Kidney (tissue), 14 donors: ENCODE data around the gene MED9. TPM values are rescaled to one million over a fixed set of nuclear protein-coding genes. Genes with fewer than 3 reads are reported as not detected.

ENCODE experiments used
- DNase-seq, 5 donors: peaks; one replicate each; pipeline ENCODE4 v3.0.0-alpha.2; 2013 to 2020
- FAIRE-seq: peaks from 2 replicates; lab custom pipeline; 2012; peaks lifted over from hg19 to GRCh38; lab: Jason Lieb, UNC
- H3K27ac ChIP-seq, 2 donors: one replicate each; pipeline ENCODE4 v1.7.0; 2013; ENCODE audit warnings: low read depth in 2 of 2, low read length in 2 of 2, inconsistent platforms in 1 of 2
- H3K27me3 ChIP-seq: one replicate; pipeline ENCODE4 v1.7.1; 2013; ENCODE audit warnings: low read length, inconsistent platforms; ENCODE audit not compliant: control insufficient read depth, insufficient read depth
- H3K36me3 ChIP-seq, 3 donors: one replicate each; pipeline versions ENCODE4 v1.7.0 to v1.7.1; 2013; ENCODE audit warnings: low read length in 3 of 3, control low read depth in 1 of 3, inconsistent platforms in 1 of 3; ENCODE audit not compliant: insufficient read depth in 3 of 3, control insufficient read depth in 2 of 3
- H3K4me1 ChIP-seq, 3 donors: one replicate each; pipeline versions ENCODE4 v1.7.0 to v1.7.1; 2013; ENCODE audit warnings: low read length in 3 of 3, inconsistent platforms in 1 of 3, low read depth in 1 of 3; ENCODE audit not compliant: control insufficient read depth in 2 of 3, insufficient read depth in 2 of 3
- H3K4me3 ChIP-seq, 3 donors: one replicate each; pipeline versions ENCODE4 v1.7.0 to v1.8.1; 2013; ENCODE audit warnings: low read length in 3 of 3, control low read depth in 1 of 3, inconsistent platforms in 1 of 3
- H3K9ac ChIP-seq, 3 donors: one replicate each; pipeline versions ENCODE4 v1.7.0 to v1.7.1; 2013; ENCODE audit warnings: low read length in 3 of 3, control low read depth in 1 of 3, inconsistent platforms in 1 of 3
- H3K9me3 ChIP-seq, 3 donors: one replicate each; pipeline versions ENCODE4 v1.7.0 to v1.7.1; 2013; ENCODE audit warnings: low read length in 3 of 3, control low read depth in 1 of 3, inconsistent platforms in 1 of 3; ENCODE audit not compliant: control insufficient read depth in 2 of 3, insufficient read depth in 1 of 3
- CTCF ChIP-seq: IDR thresholded peaks from 3 replicates; pipeline ENCODE4 v1.5.1; 2012; ENCODE audit warnings: mild to moderate bottlenecking, moderate library complexity, borderline replicate concordance; ENCODE audit not compliant: insufficient read depth; ENCODE audit errors: extremely low read depth
- intact Hi-C: fragments of 100-400 bp; cut with DNase I; formaldehyde crosslinking; loops from one replicate; pipeline ENCODE4 v1.11.1; 2022
- polyA plus RNA-seq: library from polyadenylated mRNA; stranded (reverse); fragments of 350-450 nt; fragmentation: Illumina TruSeq; extraction: RNeasy Lipid Tissue Mini Kit (QIAGEN cat#74804); gene quantifications from one replicate; pipeline ENCODE4 v1.2.3, GENCODE V29; 2014; ENCODE audit warnings: low read depth, low replicate concordance; ENCODE audit not compliant: insufficient read depth
- total RNA-seq: library from RNA; stranded (reverse); fragmentation: NEBNext Ultra II Directional; extraction: Animal tissue kit (Norgen Biotek cat#: 25700); gene quantifications from one replicate; pipeline ENCODE4 v1.2.1, GENCODE V29; 2021
- donor health status: control.
- donor health status: control.
- donor health status: control.
- donor health status: control.
- donor health status: control.
- donor health status: DM: yes; HTN: yes; CAD: no.
- donor health status: Normal renal cell carcinoma (clear cell type).

The MED9 gene
- total and polyA plus RNA-seq, 2 donors from 2014 or later = 20.8 to 24.5 TPM

- intact Hi-C loops = no loop called here
Measured at GRCh38 chr17:17457680-17458079, 19.1 kb upstream of the MED9 start.

GRCh38 chr17:17460038-17460437, 16.8 kb upstream of the MED9 start:
- DNase-seq (no peak), FAIRE-seq (no peak)
- Histone ChIP-seq H3K4me1 (no peaks in the 10 kb centered on the region), H3K36me3 (no peaks in the 10 kb centered on the region), H3K9ac (no peak overlapping the region), H3K27ac (no peak overlapping the region), H3K4me3 (peak overlapping the region in 1 of 3 donors; percentile 23), H3K9me3 (peaks cover 0 to 4% (median 0%) of the 10 kb centered on the region in 3 donors), H3K27me3 (no peaks in the 10 kb centered on the region)
- no peak for TF ChIP-seq CTCF
- intact Hi-C loops = no loop called here

More at GRCh38 chr17:17457680-17458079, 19.1 kb upstream of the MED9 start:
- Histone ChIP-seq H3K27ac (no peak overlapping the region), H3K9me3 (peaks cover 0 to 4% (median 0%) of the 10 kb centered on the region in 3 donors), H3K4me3 (no peak overlapping the region), H3K9ac (no peak overlapping the region), H3K4me1 (no peaks in the 10 kb centered on the region), H3K27me3 (no peaks in the 10 kb centered on the region), H3K36me3 (no peaks in the 10 kb centered on the region)
- DNase-seq (no peak), FAIRE-seq (no peak)
- TF ChIP-seq CTCF = no peak

- FAIRE-seq (no peak), DNase-seq (no peak)
- no peak overlapping the region for H3K27ac ChIP-seq
Measured at GRCh38 chr17:17462048-17462824, 14.6 kb upstream of the MED9 start.

More at GRCh38 chr17:17462048-17462824, 14.6 kb upstream of the MED9 start:
- no peak overlapping the region for H3K4me3 ChIP-seq
- H3K9me3 ChIP-seq = peaks cover 0 to 4% (median 0%) of the 10 kb centered on the region in 3 donors
- intact Hi-C loops = no loop called here
- no peaks in the 10 kb centered on the region for H3K27me3 ChIP-seq
- H3K36me3 ChIP-seq = no peaks in the 10 kb centered on the region
- no peak for TF ChIP-seq CTCF
- no peak overlapping the region for H3K9ac ChIP-seq
- no peaks in the 10 kb centered on the region for H3K4me1 ChIP-seq
